GM12878 (cell line): ENCODE results near the gene ANTKMT. TPM values are rescaled to one million over a fixed set of nuclear protein-coding genes. Genes with fewer than 3 reads are reported as not detected.

Experiments
- ATAC-seq: fragments of 200-7000 bp; cut with Tn5 transposase; 3 replicates; pipeline ENCODE4 v1.9.1; 2020; ENCODE audit warnings: mild to moderate bottlenecking, moderate library complexity
- BruUV-seq: library from RNA; stranded (reverse); fragments of 400-500 nt; replicated peaks from 2 replicates; lab custom pipeline; 2021; lab: Mats Ljungman, UMichigan
- CTCF ChIA-PET: fragments of 300-600 bp; sonication (Branson Sonifier 250); formaldehyde crosslinking; extraction: SDS; loops from one replicate; lab custom pipeline; 2021; ENCODE audit warnings: inconsistent platforms; lab: Yijun Ruan, JAX
- POLR2A ChIA-PET: fragments of 350-600 bp; formaldehyde crosslinking; extraction: SDS; loops from one replicate; lab custom pipeline; 2021; ENCODE audit warnings: inconsistent platforms; lab: Charles Lee
- RAD21 ChIA-PET: fragments of 300-600 bp; sonication (Branson Sonifier 250); formaldehyde crosslinking; loops from one replicate; lab custom pipeline; 2023; ENCODE audit warnings: antibody characterized with exemption; ENCODE audit not compliant: unreplicated experiment; lab: Charles Lee
- SMC1A ChIA-PET: fragments of 300-600 bp; sonication (Branson Sonifier 250); formaldehyde crosslinking; loops from one replicate; lab custom pipeline; 2023; ENCODE audit not compliant: unreplicated experiment, uncharacterized antibody; lab: Charles Lee
- DNase-seq: peaks from one replicate; pipeline ENCODE4 v3.0.0-alpha.2; 2011; ENCODE audit warnings: low read depth, low spot score
- FAIRE-seq: peaks from 3 replicates; lab custom pipeline; 2011; peaks lifted over from hg19 to GRCh38; lab: Jason Lieb, UNC
- H2AFZ ChIP-seq: 2 replicates; pipeline ENCODE4 v1.6.0; 2011; ENCODE audit warnings: low read depth, low read length, control low read depth; ENCODE audit not compliant: control insufficient read depth
- H3K27ac ChIP-seq: 2 replicates; pipeline ENCODE4 v1.5.1; 2011; ENCODE audit warnings: control low read depth; ENCODE audit not compliant: control insufficient read depth, insufficient read depth
- H3K27me3 ChIP-seq, 2 experiments: replicated peaks in 1 of 2; 2 replicates each; pipeline versions ENCODE4 v1.6.0 to v1.6.1; 2011; ENCODE audit warnings: low read length in 1 of 2; ENCODE audit not compliant: control insufficient read depth in 2 of 2, insufficient read depth in 2 of 2
- H3K36me3 ChIP-seq, 2 experiments: 2 replicates each; pipeline ENCODE4 v1.5.1; 2011; ENCODE audit warnings: low read length in 1 of 2; ENCODE audit not compliant: control insufficient read depth in 2 of 2, insufficient read depth in 2 of 2
- H3K4me1 ChIP-seq: 2 replicates; pipeline ENCODE4 v1.6.1; 2011; ENCODE audit warnings: mild to moderate bottlenecking, low read length, moderate library complexity, mixed read lengths; ENCODE audit not compliant: control insufficient read depth, insufficient read depth
- H3K4me2 ChIP-seq: 2 replicates; pipeline ENCODE4 v1.6.0; 2011; ENCODE audit warnings: control low read depth; ENCODE audit not compliant: control insufficient read depth, insufficient read depth
- H3K4me3 ChIP-seq: fragments of 200-600 bp; sonication (generic); 2 replicates; pipeline ENCODE4 v1.5.1; 2016
- H3K79me2 ChIP-seq: 2 replicates; pipeline ENCODE4 v1.6.0; 2011; ENCODE audit warnings: low read length; ENCODE audit not compliant: control insufficient read depth, insufficient read depth
- H3K9ac ChIP-seq: 2 replicates; pipeline ENCODE4 v1.8.0; 2011; ENCODE audit warnings: low read length, control low read depth, mixed read lengths; ENCODE audit not compliant: control insufficient read depth, insufficient read depth
- H3K9me3 ChIP-seq: replicated peaks from 3 replicates; pipeline ENCODE4 v1.5.1; 2011; ENCODE audit warnings: mild to moderate bottlenecking, low read length; ENCODE audit not compliant: control insufficient read depth, insufficient read depth
- H4K20me1 ChIP-seq: 2 replicates; pipeline ENCODE4 v1.6.0; 2011; ENCODE audit not compliant: control insufficient read depth, insufficient read depth
- ATF7 ChIP-seq: fragments of 450-650 bp; IDR thresholded peaks from 2 replicates; pipeline ENCODE4 v1.6.1; 2016; ENCODE audit warnings: low read depth, mild to moderate bottlenecking
- BCL11A ChIP-seq: IDR thresholded peaks from 2 replicates; pipeline ENCODE4 v1.6.1; 2011; ENCODE audit warnings: low read depth, low read length
- CBX5 ChIP-seq: sonication (generic); IDR thresholded peaks from 2 replicates; pipeline ENCODE4 v1.6.1; 2016; ENCODE audit warnings: low read depth, moderate library complexity, mild to moderate bottlenecking, inconsistent platforms
- CREM ChIP-seq: IDR thresholded peaks from 2 replicates; pipeline ENCODE4 v1.6.1; 2014; ENCODE audit warnings: antibody characterized with exemption, low read depth
- NR2C1 ChIP-seq: fragments of 450-650 bp; IDR thresholded peaks from 2 replicates; pipeline ENCODE4 v1.6.1; 2017; ENCODE audit warnings: antibody characterized with exemption, mild to moderate bottlenecking, moderate library complexity
- SKIL ChIP-seq: fragments of 450-650 bp; IDR thresholded peaks from 2 replicates; pipeline ENCODE4 v1.6.1; 2017; ENCODE audit warnings: mild to moderate bottlenecking, low read depth, inconsistent platforms; ENCODE audit not compliant: poor library complexity, severe bottlenecking
- SMAD5 ChIP-seq: IDR thresholded peaks from 2 replicates; pipeline ENCODE4 v1.6.1; 2016; ENCODE audit warnings: antibody characterized with exemption, low read depth
- SPI1 ChIP-seq: IDR thresholded peaks from 2 replicates; pipeline ENCODE4 v1.6.1; 2011; ENCODE audit warnings: low read depth, mild to moderate bottlenecking, low read length, moderate library complexity, borderline replicate concordance; ENCODE audit not compliant: insufficient read depth
- WGBS: methylation state at CpG from one replicate; pipeline ENCODE4 v1.1.6; 2016; ENCODE audit warnings: low lambda C conversion rate; ENCODE audit not compliant: insufficient replicate concordance, insufficient coverage; ENCODE audit errors: missing lambda C conversion rate; 5-methylcytosine and 5-hydroxymethylcytosine counted together
- in situ Hi-C: fragments of 300-500 bp; cut with MboI; formaldehyde crosslinking; loops from 9 replicates; pipeline ENCODE4 v1.14.3; 2018; ENCODE audit warnings: mixed read lengths
- intact Hi-C: fragments of 100-400 bp; cut with micrococcal nuclease; formaldehyde crosslinking; loops from one replicate; pipeline ENCODE4 v1.14.2; 2022; ENCODE audit not compliant: unreplicated experiment
- polyA plus RNA-seq, 11 experiments: library from polyadenylated mRNA; depleted of rRNA in 4 of 11; unstranded in 6 of 11; stranded (reverse) in 5 of 11; fragments of >200 nt; fragmentation: Nextera tagmentation in 4 of 11; fragmentation: Illumina TruSeq in 1 of 11; extraction: Ambion mirVana in 4 of 11; extraction: Trizol in 1 of 11; gene quantifications; 1 replicate in 1 of 11; 2 replicates in 10 of 11; pipeline versions ENCODE4 v1.2.1 to v1.2.3, GENCODE V29; 2011 to 2016; ENCODE audit warnings: inconsistent platforms in 2 of 11, missing spikeins in 2 of 11, low read depth in 1 of 11
- total RNA-seq, 4 experiments: library from RNA; depleted of rRNA in 3 of 4; stranded (reverse); fragments of >200 nt in 3 of 4; fragmentation: Illumina TruSeq in 1 of 4; extraction: Trizol in 1 of 4; gene quantifications; 2 replicates each; pipeline versions ENCODE4 v1.2.1 to v1.2.3, GENCODE V29; 2013 to 2021
- TF ChIP-seq, protein P1 (sequence below): fragments of 450-650 bp; IDR thresholded peaks from 2 replicates; pipeline ENCODE4 v1.6.1; 2017; ENCODE audit warnings: low read depth, mild to moderate bottlenecking, moderate library complexity

The ANTKMT gene
- total and polyA plus RNA-seq, 10 of the 15 experiments (the other 5 are each of a cell fraction or from before 2014, with no cell fraction given): 0.58 to 60.5 (median 25.8) TPM

DNA sequence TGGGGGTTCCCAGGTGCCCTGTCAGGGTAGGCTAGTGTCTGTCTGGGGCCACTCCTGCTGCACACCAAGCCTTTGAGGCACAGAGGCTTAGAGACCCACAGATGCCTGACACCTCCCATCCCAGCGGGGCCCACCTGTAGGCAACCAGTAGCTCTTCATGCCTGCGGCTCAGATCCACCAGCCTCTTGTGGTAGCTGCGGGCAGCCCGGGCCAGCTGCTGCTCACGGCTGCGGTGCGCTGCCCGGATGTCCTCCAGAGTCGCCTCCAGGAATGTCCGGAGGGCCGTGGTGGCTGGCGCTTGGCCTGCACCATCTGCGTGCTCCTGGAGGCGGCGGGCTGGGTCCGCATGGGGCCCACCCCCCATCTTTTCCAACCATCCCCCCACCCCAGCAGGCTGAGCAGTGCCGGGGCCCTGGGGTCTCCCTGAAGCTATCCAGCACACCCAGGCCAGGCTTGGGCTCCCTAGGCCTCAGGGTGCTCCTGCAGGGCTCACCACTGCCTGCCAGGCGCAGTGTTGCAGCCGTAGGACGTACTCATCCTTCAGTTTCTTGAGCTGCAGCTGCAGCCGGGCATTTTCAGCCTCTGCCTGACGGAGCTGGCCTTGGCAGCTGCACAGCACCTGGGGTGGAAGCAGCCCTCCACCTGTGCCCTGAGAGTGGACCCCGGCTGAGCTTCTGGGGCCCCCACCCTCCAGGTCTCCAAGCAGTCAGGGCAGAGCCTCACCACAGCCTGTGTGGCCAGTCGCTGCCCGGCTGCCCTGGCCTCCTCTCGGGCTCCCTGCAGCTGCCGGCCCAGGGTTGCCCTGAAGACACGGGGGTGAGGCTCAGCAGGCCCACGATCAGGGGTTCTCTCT lies 3.5 kb downstream of the ANTKMT start:
- Histone ChIP-seq H3K27me3 (no peaks in the 10 kb centered on the region), H3K4me2 (no peak overlapping the region), H4K20me1 (no peaks in the 10 kb centered on the region), H3K9ac (no peak overlapping the region), H3K36me3 (no peaks in the 10 kb centered on the region; a peak in 1 of 4 replicates), H2AFZ (no peak overlapping the region), H3K4me3 (no peak overlapping the region), H3K4me1 (peaks cover 18% of the 10 kb centered on the region), H3K27ac (no peak overlapping the region), H3K79me2 (no peaks in the 10 kb centered on the region; the same call in none of the 2 replicates), H3K9me3 (no peaks in the 10 kb centered on the region)
- no peak for TF ChIP-seq CBX5
- TF ChIP-seq NR2C1: no peak
- TF ChIP-seq SMAD5: no peak
- no peak for TF ChIP-seq ATF7
- no peak for TF ChIP-seq SKIL
- no peak for TF ChIP-seq SPI1
- TF ChIP-seq, protein P1, sequence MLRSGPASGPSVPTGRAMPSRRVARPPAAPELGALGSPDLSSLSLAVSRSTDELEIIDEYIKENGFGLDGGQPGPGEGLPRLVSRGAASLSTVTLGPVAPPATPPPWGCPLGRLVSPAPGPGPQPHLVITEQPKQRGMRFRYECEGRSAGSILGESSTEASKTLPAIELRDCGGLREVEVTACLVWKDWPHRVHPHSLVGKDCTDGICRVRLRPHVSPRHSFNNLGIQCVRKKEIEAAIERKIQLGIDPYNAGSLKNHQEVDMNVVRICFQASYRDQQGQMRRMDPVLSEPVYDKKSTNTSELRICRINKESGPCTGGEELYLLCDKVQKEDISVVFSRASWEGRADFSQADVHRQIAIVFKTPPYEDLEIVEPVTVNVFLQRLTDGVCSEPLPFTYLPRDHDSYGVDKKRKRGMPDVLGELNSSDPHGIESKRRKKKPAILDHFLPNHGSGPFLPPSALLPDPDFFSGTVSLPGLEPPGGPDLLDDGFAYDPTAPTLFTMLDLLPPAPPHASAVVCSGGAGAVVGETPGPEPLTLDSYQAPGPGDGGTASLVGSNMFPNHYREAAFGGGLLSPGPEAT: no peak
- TF ChIP-seq CREM: no peak
- no peak for TF ChIP-seq BCL11A
- ChIA-PET POLR2A (interaction anchor here (0.5 to 6.3 kb wide), 2 partner anchors 14 to 157 kb away, joined by 3 to 60 read pairs; partner anchors contain the start of gene CIAO3), RAD21 (interaction anchor here (0.5 to 2.3 kb wide), 2 partner anchors 11 to 12 kb away, joined by 3 to 6 read pairs; no protein-coding TSS in a partner anchor), SMC1A (interaction anchor here (1.7 kb wide), 1 partner anchor 10 kb away, joined by 3 read pairs; the partner anchor contains the start of gene METRN), CTCF (interaction anchor here (1.0 to 1.7 kb wide), 3 partner anchors 12 to 62 kb away, joined by 3 to 5 read pairs (median 3); no protein-coding TSS in a partner anchor)
- no peak for ATAC-seq
- in situ Hi-C loops (no loop called here), intact Hi-C loops (no loop called here)
- FAIRE-seq: no peak
- BruUV-seq: no TSS peak
- no peak for DNase-seq
- 50% methylated on average over 24 of the region's 29 CpGs for WGBS
